DND-41 (cell line): ENCODE measurements around the gene RECK.

ENCODE experiments used
- ATAC-seq: fragments of 200-7000 bp; cut with Tn5 transposase; 3 replicates; pipeline ENCODE4 v1.9.1; 2021; ENCODE audit warnings: low read depth; ENCODE audit not compliant: insufficient read depth
- DNase-seq: peaks from one replicate; pipeline ENCODE4 v3.0.0-alpha.2; 2020
- H2AFZ ChIP-seq: 2 replicates; pipeline ENCODE4 v1.6.0; 2012; ENCODE audit warnings: low read depth, low read length
- H3K27ac ChIP-seq: 2 replicates; pipeline ENCODE4 v1.5.1; 2012; ENCODE audit warnings: low read length, inconsistent platforms
- H3K27me3 ChIP-seq: fragments of 200-600 bp; sonication (generic); 2 replicates; pipeline ENCODE4 v1.6.0; 2012; ENCODE audit warnings: low read length, mild to moderate bottlenecking, inconsistent platforms; ENCODE audit not compliant: insufficient read depth, poor library complexity
- H3K36me3 ChIP-seq: 2 replicates; pipeline ENCODE4 v1.5.1; 2012; ENCODE audit warnings: low read length, inconsistent platforms; ENCODE audit not compliant: insufficient read depth
- H3K4me1 ChIP-seq: 2 replicates; pipeline ENCODE4 v1.5.1; 2012; ENCODE audit warnings: mild to moderate bottlenecking, low read length; ENCODE audit not compliant: insufficient read depth
- H3K4me2 ChIP-seq: 2 replicates; pipeline ENCODE4 v1.6.0; 2012; ENCODE audit warnings: mild to moderate bottlenecking, moderate library complexity, low read length, inconsistent platforms; ENCODE audit not compliant: insufficient read depth
- H3K4me3 ChIP-seq, 2 experiments: fragments of 200-600 bp in 1 of 2; shearing (Covaris generic) in 1 of 2; 2 replicates each; pipeline ENCODE4 v1.5.1; 2012 to 2016; ENCODE audit warnings: inconsistent platforms in 2 of 2, low read length in 2 of 2, mild to moderate bottlenecking in 2 of 2, low read depth in 1 of 2, moderate library complexity in 1 of 2
- H3K79me2 ChIP-seq: 2 replicates; pipeline ENCODE4 v1.6.0; 2012; ENCODE audit warnings: low read length, inconsistent platforms; ENCODE audit not compliant: insufficient read depth
- H3K9ac ChIP-seq: 2 replicates; pipeline ENCODE4 v1.6.0; 2012; ENCODE audit warnings: low read depth, mild to moderate bottlenecking, inconsistent platforms, low read length, moderate library complexity
- H3K9me3 ChIP-seq: 2 replicates; pipeline ENCODE4 v1.5.1; 2012; ENCODE audit warnings: low read length, moderate library complexity, mild to moderate bottlenecking, inconsistent platforms; ENCODE audit not compliant: insufficient read depth, severe bottlenecking
- H4K20me1 ChIP-seq: 2 replicates; pipeline ENCODE4 v1.6.0; 2012; ENCODE audit warnings: low read length; ENCODE audit not compliant: insufficient read depth
- CTCF ChIP-seq: IDR thresholded peaks from 2 replicates; pipeline ENCODE4 v1.5.1; 2012; ENCODE audit warnings: borderline replicate concordance, low read length, moderate library complexity, mild to moderate bottlenecking; ENCODE audit not compliant: poor library complexity, severe bottlenecking; ENCODE audit errors: extremely low read depth
- EZH2 ChIP-seq: IDR thresholded peaks from 3 replicates; pipeline ENCODE4 v1.6.1; 2012; ENCODE audit warnings: borderline replicate concordance, low read depth, mild to moderate bottlenecking, moderate library complexity, low read length, inconsistent platforms; ENCODE audit not compliant: severe bottlenecking

Gene RECK

GRCh38 chr9:36053971-36054370 lies 17.3 kb downstream of the RECK start:
- H3K9ac ChIP-seq, result no peak overlapping the region
- no peaks in the 10 kb centered on the region for H3K4me1 ChIP-seq
- no peak overlapping the region for H2AFZ ChIP-seq
- H4K20me1 ChIP-seq, result no peaks in the 10 kb centered on the region
- no peaks in the 10 kb centered on the region; the same call in 1 of the 2 replicates for H3K36me3 ChIP-seq
- H3K79me2 ChIP-seq, result no peaks in the 10 kb centered on the region
- no peaks in the 10 kb centered on the region for H3K9me3 ChIP-seq
- no peak overlapping the region for H3K4me2 ChIP-seq
- ATAC-seq (no peak), DNase-seq (no peak)
- no peak overlapping the region for H3K4me3 ChIP-seq
- no peak overlapping the region for H3K27ac ChIP-seq
- H3K27me3 ChIP-seq, result no peaks in the 10 kb centered on the region
- no peak for TF ChIP-seq EZH2

GRCh38 chr9:36056896-36057295 lies 20.2 kb downstream of the RECK start:
- Histone ChIP-seq H4K20me1 (no peaks in the 10 kb centered on the region), H3K9me3 (no peaks in the 10 kb centered on the region), H3K27me3 (no peaks in the 10 kb centered on the region), H3K4me3 (no peak overlapping the region), H3K27ac (no peak overlapping the region), H3K79me2 (no peaks in the 10 kb centered on the region), H3K36me3 (no peaks in the 10 kb centered on the region; the same call in 1 of the 2 replicates), H2AFZ (no peak overlapping the region), H3K4me2 (no peak overlapping the region), H3K4me1 (no peaks in the 10 kb centered on the region), H3K9ac (no peak overlapping the region)
- TF ChIP-seq CTCF (no peak), EZH2 (no peak)
- DNase-seq (no peak), ATAC-seq (no peak)

GRCh38 chr9:36063804-36064447 lies 27.2 kb downstream of the RECK start:
- Histone ChIP-seq H4K20me1 (no peaks in the 10 kb centered on the region), H3K9ac (no peak overlapping the region), H3K79me2 (no peaks in the 10 kb centered on the region), H3K4me3 (no peak overlapping the region), H3K4me2 (no peak overlapping the region), H3K27me3 (no peaks in the 10 kb centered on the region), H3K4me1 (no peaks in the 10 kb centered on the region), H3K27ac (no peak overlapping the region), H3K36me3 (no peaks in the 10 kb centered on the region), H2AFZ (no peak overlapping the region), H3K9me3 (no peaks in the 10 kb centered on the region)
- TF ChIP-seq CTCF, result no peak
- ATAC-seq (no peak), DNase-seq (no peak)

- H3K4me3 ChIP-seq, result no peak overlapping the region
- no peaks in the 10 kb centered on the region for H3K4me1 ChIP-seq
- DNase-seq, result no peak
- H3K36me3 ChIP-seq, result no peaks in the 10 kb centered on the region
- no peaks in the 10 kb centered on the region for H3K9me3 ChIP-seq
- H3K27ac ChIP-seq, result no peak overlapping the region
- H2AFZ ChIP-seq, result no peak overlapping the region
- no peaks in the 10 kb centered on the region for H3K27me3 ChIP-seq
- no peak for TF ChIP-seq CTCF
- TF ChIP-seq EZH2, result no peak
- ATAC-seq, result no peak
- H4K20me1 ChIP-seq, result no peaks in the 10 kb centered on the region
- H3K4me2 ChIP-seq, result no peak overlapping the region
- no peak overlapping the region for H3K9ac ChIP-seq
- H3K79me2 ChIP-seq, result no peaks in the 10 kb centered on the region
These were observed 27.8 kb downstream of the RECK start for GRCh38 chr9:36064448-36065037.
